Coronary artery (tissue), 2 donors: ENCODE results near the gene CORO2B.

Experiments used
- DNase-seq: peaks from one replicate; pipeline ENCODE4 v3.0.0-alpha.2; 2017; ENCODE audit warnings: low spot score
- H3K27ac ChIP-seq, 2 donors: fragments of 200-600 bp; sonication (generic); one replicate each; pipeline ENCODE4 v1.5.1; 2016 to 2019
- H3K4me3 ChIP-seq: fragments of 200-600 bp; sonication (generic); 2 replicates; pipeline ENCODE4 v1.5.1; 2016; ENCODE audit warnings: mild to moderate bottlenecking, moderate library complexity
- CTCF ChIP-seq: fragments of 200-600 bp; sonication (generic); IDR thresholded peaks from one replicate; pipeline ENCODE4 v1.5.1; 2019; ENCODE audit warnings: antibody characterized with exemption

Gene CORO2B

GRCh38 chr15:68721886-68722285 is 143.1 kb downstream of the CORO2B start:
- no peak overlapping the region for H3K27ac ChIP-seq
- DNase-seq = no peak
- no peak for TF ChIP-seq CTCF
- H3K4me3 ChIP-seq = no peak overlapping the region

DNA sequence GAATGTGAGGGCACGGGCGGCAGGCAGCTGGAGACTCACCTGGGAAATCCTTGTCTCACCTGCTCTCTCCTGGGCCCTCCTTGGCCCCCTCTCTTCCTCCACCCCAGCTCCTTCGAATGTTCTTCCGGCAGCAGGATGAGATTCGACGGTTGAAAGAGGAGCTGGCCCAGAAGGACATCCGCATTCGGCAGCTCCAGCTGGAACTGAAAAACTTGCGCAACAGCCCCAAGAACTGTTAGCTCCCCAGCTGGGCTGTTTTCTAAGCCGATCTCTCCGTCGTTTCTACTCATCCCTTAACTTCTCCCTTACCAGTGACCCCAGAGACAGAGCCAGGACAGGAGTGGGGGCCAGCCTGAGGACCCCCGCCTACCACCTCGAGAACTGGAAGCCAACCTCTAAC is 146.9 kb downstream of the CORO2B start:
- no peak for DNase-seq
- no peak for TF ChIP-seq CTCF
- Histone ChIP-seq H3K27ac (peak overlapping the region in 1 of 2 donors; percentile 52), H3K4me3 (no peak overlapping the region)

DNA sequence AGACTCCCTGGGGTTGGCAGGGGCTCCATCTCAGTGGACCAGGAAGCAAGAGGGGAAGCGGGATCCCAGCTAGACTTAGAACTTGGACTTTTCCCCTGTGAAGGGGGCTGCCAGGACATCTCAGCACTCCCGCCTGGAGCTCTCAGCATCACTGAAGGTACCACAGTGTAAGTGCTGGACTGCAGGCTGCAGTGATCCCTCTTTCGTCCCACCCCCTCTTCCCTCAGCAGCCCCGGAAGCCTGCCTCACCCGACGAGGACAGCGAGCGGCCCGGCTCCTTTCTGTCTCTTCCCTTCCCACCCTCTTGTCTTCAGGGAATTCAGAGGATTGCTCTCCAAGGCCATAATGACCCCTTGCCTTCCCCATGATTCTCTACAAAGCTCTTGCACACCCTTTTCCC is 147.5 kb downstream of the CORO2B start:
- no peak for DNase-seq
- Histone ChIP-seq H3K27ac (peak overlapping the region in 1 of 2 donors; percentile 52), H3K4me3 (no peak overlapping the region)
- no peak for TF ChIP-seq CTCF

- DNase-seq = no peak
- peak overlapping the region in 1 of 2 donors; percentile 25 for H3K27ac ChIP-seq
- H3K4me3 ChIP-seq = no peak overlapping the region
- TF ChIP-seq CTCF = no peak
Observed at GRCh38 chr15:68729789-68730411, 151.1 kb downstream of the CORO2B start.

- no peak for DNase-seq
- peak overlapping the region in 1 of 2 donors; percentile 26 for H3K27ac ChIP-seq
- no peak overlapping the region for H3K4me3 ChIP-seq
- TF ChIP-seq CTCF = peak; percentile 51
Observed at GRCh38 chr15:68730471-68730919, 151.7 kb downstream of the CORO2B start.

GRCh38 chr15:68730976-68731897 is 152.4 kb downstream of the CORO2B start:
- Histone ChIP-seq H3K27ac (peak overlapping the region in 1 of 2 donors; percentile 26), H3K4me3 (no peak overlapping the region)
- TF ChIP-seq CTCF = no peak
- no peak for DNase-seq

GRCh38 chr15:68732451-68732850 is 153.7 kb downstream of the CORO2B start:
- H3K27ac ChIP-seq = no peak overlapping the region
- TF ChIP-seq CTCF = no peak
- H3K4me3 ChIP-seq = no peak overlapping the region
- no peak for DNase-seq
